Fibroblast of mammary gland (primary cell): ENCODE data around the gene FOXL3.

ENCODE experiments used
- DNase-seq: peaks from one replicate; pipeline ENCODE4 v3.0.0-alpha.2; 2010; ENCODE audit warnings: low read depth
- H3K4me3 ChIP-seq: 2 replicates; pipeline ENCODE4 v1.5.1; 2011; ENCODE audit warnings: low read depth, mild to moderate bottlenecking, low read length, moderate library complexity; ENCODE audit not compliant: control insufficient read depth
- TF ChIP-seq, protein P1 (sequence below): conservative IDR thresholded peaks from 2 replicates; pipeline ENCODE4 v1.5.1; 2011; ENCODE audit warnings: low read depth, low read length, inconsistent platforms; ENCODE audit not compliant: control insufficient read depth, insufficient read depth

The FOXL3 gene

DNA sequence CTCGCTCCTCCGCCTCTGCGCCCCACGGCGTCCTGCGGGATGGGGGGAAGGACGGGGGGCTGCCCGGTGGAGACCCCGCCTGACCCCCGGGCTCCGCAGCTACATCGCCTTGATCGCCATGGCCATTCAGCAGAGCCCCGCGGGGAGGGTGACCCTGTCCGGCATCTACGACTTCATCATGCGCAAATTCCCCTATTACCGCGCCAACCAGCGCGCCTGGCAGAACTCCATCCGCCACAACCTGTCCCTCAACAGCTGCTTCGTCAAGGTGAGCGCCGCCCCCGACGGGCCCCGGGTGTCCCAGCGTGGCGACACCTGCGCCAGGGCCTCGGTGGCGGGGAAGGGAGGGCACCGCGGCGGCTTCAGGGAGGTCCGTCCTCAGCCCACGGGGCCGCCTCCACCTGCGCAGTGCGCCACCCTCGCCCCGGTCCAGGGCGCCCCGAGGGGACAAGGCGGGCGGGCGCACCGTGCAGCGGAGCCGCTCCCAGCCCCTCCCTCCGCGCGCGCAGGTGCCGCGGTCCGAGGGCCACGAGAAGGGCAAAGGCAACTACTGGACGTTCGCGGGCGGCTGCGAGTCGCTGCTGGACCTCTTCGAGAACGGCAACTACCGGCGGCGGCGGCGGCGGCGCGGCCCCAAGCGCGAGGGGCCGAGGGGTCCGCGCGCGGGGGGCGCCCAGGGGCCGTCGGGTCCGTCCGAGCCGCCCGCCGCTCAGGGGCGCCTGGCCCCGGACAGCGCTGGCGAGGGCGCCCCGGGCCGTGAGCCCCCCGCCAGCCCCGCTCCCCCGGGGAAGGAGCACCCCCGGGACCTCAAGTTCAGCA, 793 bp downstream of the FOXL3 start:
- no peak overlapping the region for H3K4me3 ChIP-seq
- no peak for DNase-seq
- TF ChIP-seq, protein P1, sequence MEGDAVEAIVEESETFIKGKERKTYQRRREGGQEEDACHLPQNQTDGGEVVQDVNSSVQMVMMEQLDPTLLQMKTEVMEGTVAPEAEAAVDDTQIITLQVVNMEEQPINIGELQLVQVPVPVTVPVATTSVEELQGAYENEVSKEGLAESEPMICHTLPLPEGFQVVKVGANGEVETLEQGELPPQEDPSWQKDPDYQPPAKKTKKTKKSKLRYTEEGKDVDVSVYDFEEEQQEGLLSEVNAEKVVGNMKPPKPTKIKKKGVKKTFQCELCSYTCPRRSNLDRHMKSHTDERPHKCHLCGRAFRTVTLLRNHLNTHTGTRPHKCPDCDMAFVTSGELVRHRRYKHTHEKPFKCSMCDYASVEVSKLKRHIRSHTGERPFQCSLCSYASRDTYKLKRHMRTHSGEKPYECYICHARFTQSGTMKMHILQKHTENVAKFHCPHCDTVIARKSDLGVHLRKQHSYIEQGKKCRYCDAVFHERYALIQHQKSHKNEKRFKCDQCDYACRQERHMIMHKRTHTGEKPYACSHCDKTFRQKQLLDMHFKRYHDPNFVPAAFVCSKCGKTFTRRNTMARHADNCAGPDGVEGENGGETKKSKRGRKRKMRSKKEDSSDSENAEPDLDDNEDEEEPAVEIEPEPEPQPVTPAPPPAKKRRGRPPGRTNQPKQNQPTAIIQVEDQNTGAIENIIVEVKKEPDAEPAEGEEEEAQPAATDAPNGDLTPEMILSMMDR, result no peak

DNA sequence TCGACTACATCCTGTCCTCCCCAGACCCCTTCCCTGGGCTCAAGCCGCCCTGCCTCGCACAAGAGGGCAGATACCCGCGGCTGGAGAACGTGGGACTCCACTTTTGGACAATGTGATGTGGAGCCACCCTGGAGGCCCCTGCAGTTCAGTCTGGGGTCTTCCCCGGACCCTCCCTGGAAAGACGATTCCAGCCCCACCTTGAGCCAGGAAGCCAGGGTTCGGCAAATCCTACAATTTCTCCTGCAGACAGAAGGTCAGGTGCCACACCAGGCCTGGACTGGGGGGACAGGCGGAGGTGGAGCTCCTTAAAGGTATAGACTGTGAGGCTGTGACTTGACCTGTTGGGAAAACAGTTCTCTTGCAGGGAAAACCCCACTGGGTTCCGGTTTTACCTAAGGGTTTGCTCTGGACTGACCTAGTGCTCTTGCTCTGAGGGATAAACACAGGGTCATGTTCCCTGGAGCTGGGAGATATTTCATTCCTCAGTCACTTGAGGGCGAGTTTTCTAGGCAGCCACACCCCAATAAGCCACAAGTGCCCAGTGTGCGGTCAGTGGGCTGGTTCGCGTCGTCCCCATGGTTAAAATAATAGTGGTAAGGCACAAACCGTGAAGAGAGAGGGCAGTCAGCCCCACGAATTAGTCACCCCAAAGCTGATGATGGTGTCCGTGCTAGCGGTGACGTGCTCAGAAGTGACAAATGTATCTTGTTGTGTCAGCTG, 1.6 kb downstream of the FOXL3 start:
- no peak overlapping the region for H3K4me3 ChIP-seq
- no peak for DNase-seq
- TF ChIP-seq, protein P1, result no peak

DNA sequence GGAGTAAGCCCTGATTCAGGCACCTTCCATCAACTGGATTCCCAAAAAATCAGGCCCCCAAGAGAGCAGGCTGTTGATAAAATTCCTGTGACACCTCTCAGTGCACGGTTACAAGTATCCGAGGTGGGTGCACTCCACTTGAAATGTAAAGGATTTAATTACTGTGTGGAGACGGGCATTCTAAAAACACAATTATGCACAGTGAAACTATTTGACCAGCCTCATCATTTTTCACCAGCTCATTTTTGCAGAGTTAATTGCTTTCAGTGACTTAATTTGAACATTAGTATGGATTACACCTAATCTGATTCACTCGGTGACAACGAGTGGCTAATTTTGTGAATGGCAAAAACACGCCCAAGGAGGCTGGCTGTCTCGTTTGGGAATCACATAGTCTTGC, 2.3 kb downstream of the FOXL3 start:
- DNase-seq, result no peak

DNA sequence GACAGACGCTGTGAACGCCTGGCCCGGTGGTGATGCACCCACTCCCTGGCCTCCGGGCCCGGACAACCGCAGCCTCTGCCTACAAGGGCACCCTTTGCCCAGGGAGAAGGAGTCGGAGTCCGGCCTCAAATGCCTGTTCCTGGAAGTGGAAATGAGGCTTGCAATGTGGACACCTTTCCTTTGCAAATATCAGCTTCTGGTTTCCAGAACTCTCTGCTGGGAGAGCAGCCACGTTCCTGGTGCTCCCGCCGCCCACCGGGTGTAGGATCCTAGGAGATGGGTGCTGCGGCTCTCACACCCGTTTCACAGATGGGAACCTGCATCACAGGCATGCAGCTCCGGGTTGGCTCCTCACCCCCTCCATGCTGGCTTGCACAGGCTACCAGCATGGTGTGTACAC, 2.9 kb downstream of the FOXL3 start:
- TF ChIP-seq, protein P1, result no peak
- H3K4me3 ChIP-seq, result no peak overlapping the region
- no peak for DNase-seq

More for the DNA sequence above, 2.3 kb downstream of the FOXL3 start:
- H3K4me3 ChIP-seq, result no peak overlapping the region
- TF ChIP-seq, protein P1, result no peak

DNA sequence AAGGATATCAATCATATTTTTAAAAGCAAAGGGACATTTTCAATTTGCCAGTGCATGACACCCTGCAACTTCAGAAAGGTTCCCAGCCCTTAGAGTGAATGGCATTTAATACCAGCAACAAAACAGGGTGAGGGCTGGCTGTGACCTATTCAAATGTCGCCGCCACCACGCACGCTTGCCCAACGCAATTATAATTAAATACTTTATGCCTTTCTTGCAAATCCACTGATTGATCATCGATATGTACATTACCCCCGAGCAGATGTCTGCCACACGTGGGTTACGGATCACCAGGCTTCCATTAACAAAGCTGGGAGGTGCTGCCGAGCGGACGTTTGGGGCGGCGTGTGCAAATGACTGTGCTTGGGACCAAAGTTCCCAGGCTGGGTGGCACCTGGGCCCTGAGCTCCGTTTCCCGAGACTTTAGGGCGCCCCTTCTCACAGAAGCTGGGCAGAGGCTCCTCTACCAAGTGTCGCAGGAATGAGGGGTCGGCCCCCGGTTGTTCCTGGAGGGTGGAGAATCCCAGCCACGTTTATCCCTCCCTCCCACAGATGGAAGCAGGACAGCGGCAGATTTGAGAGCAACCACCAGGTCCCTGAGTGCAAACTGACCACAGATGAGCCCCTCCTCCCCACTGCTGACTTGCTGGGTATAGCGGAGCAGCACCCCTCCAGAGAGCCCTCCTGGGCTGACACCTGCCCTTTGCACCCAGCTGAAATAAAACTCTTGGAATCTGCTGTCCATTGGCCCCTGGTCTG, 3.9 kb downstream of the FOXL3 start:
- TF ChIP-seq, protein P1, result no peak
- no peak overlapping the region for H3K4me3 ChIP-seq
- DNase-seq, result no peak

DNA sequence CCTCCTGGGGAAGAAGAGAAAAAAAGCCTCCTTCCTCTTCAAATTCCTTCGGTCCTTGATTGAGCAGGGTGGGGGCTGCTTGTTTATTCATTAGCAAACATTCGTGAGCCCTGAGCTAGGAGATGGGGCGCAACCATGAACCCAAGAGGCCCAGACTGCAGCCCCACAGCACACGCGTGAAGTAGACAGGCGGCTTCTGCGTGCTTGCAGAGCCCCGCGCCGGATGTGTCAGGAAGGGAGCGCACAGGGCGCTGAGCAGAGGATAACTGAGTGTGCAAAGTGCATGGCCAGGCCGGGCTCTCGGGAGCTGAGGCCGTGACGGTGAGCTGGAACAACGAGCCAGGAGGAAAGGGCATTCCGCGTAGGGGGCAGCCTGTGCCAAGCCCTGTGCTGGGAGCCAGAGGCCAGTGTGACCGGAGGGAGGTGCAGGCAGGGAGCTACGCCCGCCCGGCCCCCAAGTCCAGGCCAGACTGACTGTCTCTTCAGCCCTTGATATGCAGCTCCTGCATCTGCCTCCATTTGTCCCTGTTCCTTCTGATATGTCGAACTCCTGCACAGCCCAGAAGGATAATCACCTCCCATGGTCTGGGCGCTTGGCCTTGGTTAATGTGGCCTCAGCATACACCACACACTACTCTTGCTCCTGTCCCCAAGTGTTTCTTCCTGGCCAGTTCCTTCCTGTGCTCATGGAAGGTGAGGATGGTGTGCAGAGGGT, 4.6 kb downstream of the FOXL3 start:
- no peak overlapping the region for H3K4me3 ChIP-seq
- no peak for DNase-seq
- TF ChIP-seq, protein P1, result no peak
